ENCODE data around the gene ABCA13.
"Not testable (repeated sequence)": the region's sequence is repeated elsewhere in the genome, so short reads cannot be mapped to it uniquely, and the experiment has no call there.

Gene ABCA13

DNA sequence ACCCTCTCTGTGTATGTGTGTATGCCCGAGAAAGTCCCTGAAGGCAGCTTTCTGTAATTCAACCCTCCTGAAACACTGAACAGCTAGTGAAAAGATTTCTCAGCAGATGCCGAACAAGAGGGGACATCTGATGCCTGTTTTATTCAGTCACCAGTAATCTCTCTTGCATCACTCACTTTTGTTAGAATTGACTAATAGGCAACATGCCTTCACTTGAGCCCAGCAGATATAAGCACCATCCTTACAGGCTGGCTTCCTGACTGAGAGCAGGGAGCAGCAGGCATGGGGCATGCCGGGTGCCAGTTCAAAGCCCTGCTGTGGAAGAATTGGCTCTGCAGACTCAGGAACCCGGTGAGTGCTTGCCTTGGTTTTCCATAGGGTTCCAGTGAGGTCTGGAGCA is at the start of gene ABCA13:
ABCA13 (plus strand) TSS at position 257 of the 400 bp plus-strand sequence; CDS start at position 283, 26 bp downstream.
- DNase-seq: no peak

GRCh38 chr7:48126037-48126436 is 45.2 kb upstream of the ABCA13 start:
- DNase-seq: no peak

DNA sequence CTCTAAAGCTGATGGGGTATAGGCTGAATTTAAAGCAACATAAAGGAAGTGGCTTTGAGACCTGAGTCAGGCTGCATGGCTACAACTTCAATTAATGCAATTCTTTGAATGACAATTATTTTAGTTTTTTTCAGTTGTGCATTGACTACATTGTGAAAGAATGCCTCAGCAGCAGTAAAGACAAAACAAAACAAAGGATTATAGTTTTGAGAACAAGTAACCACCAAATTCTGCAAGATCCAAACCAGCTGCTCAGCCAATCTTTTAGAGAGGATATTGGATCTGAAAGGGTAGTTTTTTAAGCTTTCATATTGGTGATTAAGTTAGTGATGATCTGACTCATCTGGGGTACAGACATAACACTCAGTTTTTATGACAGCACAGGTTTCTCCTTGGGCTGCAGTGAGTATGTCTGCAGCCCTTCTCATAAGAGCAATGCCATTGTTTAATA is 40.6 kb upstream of the ABCA13 start:
- no peak for DNase-seq

GRCh38 chr7:48132792-48133191 is 38.5 kb upstream of the ABCA13 start:
- no peak for DNase-seq

DNA sequence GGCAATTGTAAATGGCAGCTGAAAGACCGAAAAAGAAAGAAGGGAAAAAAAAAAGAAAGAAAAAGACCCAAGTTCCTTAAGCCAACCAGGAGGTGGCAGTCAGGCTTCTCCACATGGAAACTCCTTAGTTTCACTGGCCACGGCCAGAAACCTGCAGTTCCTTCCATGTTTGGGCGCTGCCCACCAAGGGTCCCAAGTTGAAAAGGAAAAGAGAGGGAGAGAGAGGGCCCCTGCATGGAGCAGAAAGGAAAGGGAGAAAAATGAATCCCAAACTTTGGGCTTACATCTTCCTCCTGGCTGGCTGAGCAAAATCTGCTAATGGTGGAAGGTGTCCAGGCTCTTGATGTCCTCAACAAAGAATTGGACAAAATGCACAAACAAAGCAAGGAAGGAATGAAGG is 31.8 kb upstream of the ABCA13 start:
- DNase-seq: no peak

- no peak for DNase-seq
Measured at GRCh38 chr7:48140001-48140681, 31.1 kb upstream of the ABCA13 start.

- DNase-seq: no peak
Measured at GRCh38 chr7:48141521-48141920, 29.7 kb upstream of the ABCA13 start.

DNA sequence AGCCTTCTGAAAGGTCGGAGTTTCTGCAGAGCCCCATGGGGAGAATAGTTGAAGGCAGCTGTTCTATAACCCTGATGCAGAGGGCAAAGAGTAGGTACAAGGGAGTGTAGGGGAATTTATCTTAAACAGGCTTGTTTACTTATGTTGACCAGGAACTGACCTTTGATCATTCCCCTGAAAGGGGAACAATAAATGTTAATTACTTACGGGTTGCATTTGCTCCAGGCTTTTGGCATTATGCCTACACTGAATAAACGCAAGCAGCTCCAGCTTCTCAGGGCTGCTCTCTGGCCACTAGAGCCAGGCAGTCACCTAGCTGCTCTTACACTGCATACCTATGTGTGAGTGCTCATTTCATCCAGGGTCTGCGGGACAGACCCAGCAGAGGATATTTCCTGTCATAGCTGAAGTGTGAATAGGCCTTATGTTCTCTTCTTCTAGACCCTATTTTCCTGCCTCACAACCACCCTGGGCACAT is 26.9 kb upstream of the ABCA13 start:
- no peak for DNase-seq

- no peak for DNase-seq
Measured at GRCh38 chr7:48147078-48147591, 24.1 kb upstream of the ABCA13 start.

DNA sequence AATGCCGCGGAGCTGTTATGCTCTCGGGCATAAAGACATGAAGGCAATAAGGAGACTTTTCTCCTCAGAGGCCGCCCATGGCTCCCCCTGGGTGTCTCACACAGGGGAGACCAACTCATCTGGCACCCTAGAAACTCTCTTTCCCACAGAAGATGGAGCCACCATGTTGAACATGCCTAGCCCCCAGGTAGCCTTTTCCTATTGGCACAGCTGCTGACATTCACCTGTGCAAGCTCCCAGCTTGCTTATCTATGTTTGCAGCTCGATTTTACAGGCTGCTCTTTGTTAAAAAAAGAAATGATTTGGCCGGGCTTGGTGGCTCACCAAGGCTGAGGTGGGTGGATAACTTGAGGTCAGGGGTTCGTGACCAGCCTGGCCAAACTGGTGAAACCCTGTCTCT is 23.6 kb upstream of the ABCA13 start:
- not testable (repeated sequence) for DNase-seq

DNA sequence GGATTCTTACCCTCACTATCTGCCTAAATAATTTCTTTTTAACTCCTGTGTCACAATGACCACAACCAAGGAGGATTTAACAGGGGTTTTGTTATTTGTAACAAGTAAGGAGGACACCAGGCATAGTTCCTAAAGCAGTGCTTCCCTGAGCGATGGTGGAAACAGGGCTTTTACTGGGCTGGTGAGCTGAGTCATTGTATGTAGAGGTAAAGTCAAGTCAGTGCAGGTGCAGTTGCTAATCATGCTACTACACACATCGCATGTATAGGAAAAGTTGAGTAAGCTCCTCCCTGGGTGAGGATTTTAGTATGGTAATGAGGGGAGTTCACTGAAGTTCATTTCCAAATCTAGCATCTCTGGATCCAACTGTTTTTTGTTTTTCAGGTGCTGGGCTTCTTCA is 22.9 kb upstream of the ABCA13 start:
- no peak for DNase-seq

DNA sequence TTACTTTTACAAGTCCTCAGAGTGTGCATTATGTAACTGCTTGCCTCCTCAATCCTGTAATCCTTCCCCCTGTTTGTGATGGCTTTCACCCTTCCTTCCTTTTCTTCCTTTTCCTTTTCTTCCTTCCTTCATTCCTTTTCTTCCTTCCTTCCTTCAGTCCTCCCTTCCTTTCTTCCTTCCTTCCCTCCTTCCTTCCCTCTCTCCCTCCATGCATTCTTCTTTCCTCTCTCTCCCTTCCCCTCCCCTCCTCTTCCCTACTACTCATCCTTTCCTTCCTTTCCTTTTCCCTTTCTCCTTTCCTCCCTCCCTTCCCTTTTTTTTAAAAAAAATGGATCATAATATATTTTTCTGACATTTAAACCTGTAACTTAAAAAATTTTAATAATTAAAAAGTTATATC is 22.2 kb upstream of the ABCA13 start:
- DNase-seq: no peak

DNA sequence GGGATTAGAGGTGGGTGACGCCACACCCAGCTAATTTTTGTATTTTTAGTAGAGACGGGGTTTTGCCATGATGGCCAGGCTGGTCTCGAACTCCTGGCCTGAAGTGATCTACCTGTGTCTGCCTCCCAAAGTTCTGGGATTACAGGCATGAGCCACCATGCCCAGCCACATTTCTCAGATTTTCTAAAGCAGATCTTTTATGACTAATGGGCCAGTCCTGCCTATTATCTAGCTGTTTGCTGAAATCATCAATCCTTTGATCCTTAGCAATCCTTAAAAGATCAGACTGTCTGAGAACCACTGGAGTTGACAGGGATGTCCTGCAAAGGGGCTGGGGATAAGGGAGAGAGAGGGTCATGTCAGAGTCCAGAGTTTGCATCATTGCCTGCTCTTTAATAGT is 21.2 kb upstream of the ABCA13 start:
- DNase-seq: no peak

DNA sequence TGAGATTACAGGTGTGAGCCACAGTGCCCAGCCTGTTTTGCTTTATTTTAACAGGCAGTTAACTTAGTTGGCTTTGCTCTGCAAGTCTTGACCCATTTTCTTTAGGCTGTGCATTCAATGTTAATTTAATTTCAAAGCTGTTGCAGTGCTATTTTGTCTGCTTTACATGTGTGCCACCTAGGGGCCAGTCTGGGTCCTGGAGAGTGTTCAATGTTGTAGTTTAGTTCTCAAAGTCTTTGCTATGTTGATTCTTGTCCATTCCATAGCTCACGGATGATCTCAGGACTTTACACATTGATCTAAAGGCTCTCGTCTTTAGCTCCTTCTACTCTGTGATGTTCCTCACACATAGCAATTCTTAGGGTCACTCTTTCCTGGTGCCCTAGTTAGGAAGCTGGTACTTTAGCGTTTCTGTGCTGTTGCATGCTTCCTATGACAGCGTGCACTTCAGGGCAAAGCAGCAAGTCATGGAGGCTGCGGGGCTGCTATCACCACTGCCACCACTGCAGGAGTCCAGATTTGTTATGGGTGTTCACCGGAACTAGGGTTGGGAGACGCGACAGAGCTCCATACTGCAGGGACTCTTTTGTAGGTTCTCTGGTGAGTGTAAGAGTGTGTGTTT is 16.4 kb upstream of the ABCA13 start:
- DNase-seq: no peak

- no peak for DNase-seq
Measured at GRCh38 chr7:48158404-48158803, 12.9 kb upstream of the ABCA13 start.

DNA sequence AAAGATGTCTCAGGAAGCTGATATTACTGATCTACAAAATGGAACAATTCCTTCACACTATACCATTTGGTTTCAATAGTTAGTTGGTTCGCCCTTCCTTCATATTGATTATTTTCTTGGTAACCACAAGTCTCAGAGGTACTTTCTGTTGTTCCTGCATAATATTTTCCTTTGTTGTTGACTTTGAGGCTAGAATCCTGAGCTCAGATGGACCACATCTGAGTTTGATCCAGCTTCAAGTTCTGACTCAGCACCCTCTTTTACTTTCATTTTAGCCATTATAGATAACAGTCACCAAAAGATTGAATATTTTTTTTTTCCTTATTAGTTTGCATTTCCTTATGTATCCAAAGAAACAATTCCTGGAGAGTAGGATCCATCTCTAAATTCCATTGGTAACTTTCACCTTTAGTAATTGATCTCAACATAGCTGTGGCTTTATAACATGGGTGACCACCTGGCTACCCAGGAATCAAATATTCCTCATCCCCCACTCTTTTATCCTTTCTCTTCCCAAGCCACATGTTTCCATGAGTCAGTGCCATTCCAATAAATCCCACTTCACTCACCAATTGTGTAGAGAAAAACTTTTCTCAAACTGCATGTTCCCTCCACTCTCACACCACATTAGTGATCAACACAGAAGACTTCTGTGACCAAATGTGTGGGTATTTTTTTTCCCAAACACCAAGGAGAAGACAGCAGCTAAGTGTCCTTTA is 9.7 kb upstream of the ABCA13 start:
- no peak for DNase-seq

GRCh38 chr7:48165157-48165556 is 6.1 kb upstream of the ABCA13 start:
- no peak for DNase-seq

GRCh38 chr7:48168159-48168558 is 3.1 kb upstream of the ABCA13 start:
- no peak for DNase-seq

DNA sequence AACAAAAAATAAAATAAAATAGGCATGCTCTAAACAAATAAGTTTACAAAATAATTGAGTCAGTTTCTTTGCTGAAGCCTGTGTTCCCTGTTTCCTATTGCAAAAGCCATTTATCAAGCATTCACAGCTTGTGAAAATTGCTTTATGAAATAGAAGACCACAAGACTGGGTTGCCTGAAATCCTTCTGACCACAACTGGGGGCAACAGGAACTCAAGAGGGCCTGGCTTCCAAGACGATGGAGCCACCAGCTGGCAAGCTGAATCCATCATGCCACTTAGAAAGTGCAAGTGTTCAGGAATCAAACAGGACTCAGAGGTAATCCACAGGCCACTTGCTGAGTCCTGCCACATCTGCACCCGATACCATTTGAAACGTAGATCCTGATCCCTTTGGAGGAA is 752 bp upstream of the ABCA13 start:
- no peak for DNase-seq

DNA sequence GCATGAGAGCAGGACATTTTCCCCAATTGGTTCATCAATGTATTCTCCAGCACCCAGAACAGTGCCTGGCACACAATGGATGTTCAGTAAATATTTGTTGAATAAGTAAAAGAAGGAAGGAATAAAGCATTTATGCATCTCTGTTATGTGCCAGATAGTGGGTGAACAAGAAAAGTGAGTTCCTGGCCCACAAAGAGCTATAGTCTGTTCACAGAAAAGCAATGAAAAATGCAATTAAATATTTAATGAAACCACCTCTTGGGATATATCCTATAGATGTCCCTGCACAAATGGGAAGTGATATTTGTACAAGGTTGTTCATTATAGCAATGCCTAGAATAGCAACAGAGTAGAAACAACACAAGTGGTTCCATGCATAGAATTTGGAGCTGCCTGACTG is 2.1 kb downstream of the ABCA13 start:
- DNase-seq: no peak

DNA sequence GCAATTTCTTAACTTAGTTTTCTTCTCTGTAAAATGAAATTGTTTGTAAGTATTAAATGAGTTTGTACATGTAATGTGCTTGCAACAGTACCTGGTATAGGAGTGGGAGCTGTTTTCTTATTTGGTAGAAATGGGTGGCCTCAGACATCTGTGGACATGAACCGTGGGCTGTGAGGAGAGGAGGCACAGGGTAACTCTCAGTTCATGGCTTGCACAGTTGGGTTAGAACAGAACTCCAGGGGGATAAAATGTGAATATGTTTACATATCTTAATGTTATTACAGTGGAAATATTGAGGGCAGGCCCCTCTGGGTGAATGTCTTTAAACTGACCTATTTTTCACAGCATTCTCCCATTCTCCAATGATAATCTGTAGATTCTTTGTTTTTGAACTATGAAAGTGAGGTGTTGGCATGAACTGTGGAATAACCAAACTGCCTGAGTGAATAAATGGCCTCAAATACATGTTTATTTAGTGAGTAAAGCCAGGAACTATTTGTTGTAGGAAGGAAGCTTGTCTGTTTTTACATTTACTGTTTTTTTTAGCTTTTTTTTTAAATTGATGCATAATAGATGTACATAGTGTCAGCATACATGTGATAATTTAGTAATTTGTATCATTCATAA is 2.6 kb downstream of the ABCA13 start:
- no peak for DNase-seq

GRCh38 chr7:48175019-48175418 is 3.8 kb downstream of the ABCA13 start:
- no peak for DNase-seq

- no peak for DNase-seq
Measured at GRCh38 chr7:48176356-48176893, 5.2 kb downstream of the ABCA13 start.
